ENCODE data around the gene SIPA1L3. TPM values are rescaled to one million over a fixed set of nuclear protein-coding genes. Genes with fewer than 3 reads are reported as not detected.

SIPA1L3 gene
- total and polyA plus RNA-seq, 4 donors, result 9.6 to 50.5 (median 27.6) TPM

DNA sequence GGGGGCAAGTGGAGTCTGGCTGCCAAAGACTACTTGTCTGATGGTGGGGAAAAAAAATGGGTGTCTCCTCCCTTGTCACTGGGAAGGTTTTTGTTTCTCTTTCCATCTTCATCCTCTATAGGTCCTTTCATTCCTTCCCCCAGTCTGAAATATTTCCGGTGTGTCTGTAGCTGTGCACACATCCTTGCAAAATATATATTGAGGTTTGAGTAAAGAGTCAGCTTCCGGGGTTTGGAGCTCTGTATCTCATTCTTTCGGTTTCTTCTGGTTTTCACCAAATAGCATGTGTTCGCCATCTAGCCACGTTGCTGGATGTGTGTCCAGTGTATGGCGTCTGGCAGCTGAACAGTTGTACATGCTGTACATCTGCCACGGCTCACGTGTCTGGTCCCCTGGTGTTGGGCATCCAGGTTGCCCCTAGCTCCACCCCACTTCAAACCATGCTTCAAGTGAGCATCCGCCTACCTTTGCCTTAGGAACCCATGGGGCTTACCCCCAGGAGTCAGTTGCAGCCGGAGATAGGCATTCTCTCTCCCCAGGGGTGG, 142.2 kb downstream of the SIPA1L3 start:
- Histone ChIP-seq H3K4me3 (no peak overlapping the region), H3K27ac (ENCODE audit: low read depth in 1 of 2, low read length in 1 of 2) (peak overlapping the region in 1 of 2 donors; percentile 28), H3K36me3 (ENCODE audit: control insufficient read depth in 4 of 4, insufficient read depth in 4 of 4, low read length in 4 of 4) (no peaks in the 10 kb centered on the region), H3K9me3 (ENCODE audit: control insufficient read depth in 4 of 4, insufficient read depth in 3 of 4, low read length in 3 of 4) (no peaks in the 10 kb centered on the region), H3K27me3 (ENCODE audit: control insufficient read depth in 3 of 3, insufficient read depth in 3 of 3, low read length in 2 of 3) (no peaks in the 10 kb centered on the region), H3K4me1 (ENCODE audit: control insufficient read depth in 5 of 5, insufficient read depth in 5 of 5, low read length in 5 of 5) (peaks cover 0 to 6% (median 0%) of the 10 kb centered on the region in 5 donors), H3K9ac (ENCODE audit: insufficient read depth in 1 of 2, low read length in 2 of 2) (no peak overlapping the region)
- TF ChIP-seq CTCF (IDR thresholded peaks at IDR 0.05; ENCODE audit: control extremely low read depth, extremely low read depth), result no peak
- DNase-seq (no peak), ATAC-seq (ENCODE audit: insufficient read depth, low FRiP score) (no peak)
- 40 to 62% methylated on average over 10 of the region's 10 CpGs for WGBS, 2 donors

GRCh38 chr19:38055010-38055409, 148.0 kb downstream of the SIPA1L3 start:
- H3K4me3 ChIP-seq, result no peak overlapping the region
- 63 to 64% methylated on average over 9 of the region's 9 CpGs for WGBS, 2 donors
- peaks cover 0 to 21% (median 6%) of the 10 kb centered on the region in 5 donors for H3K4me1 ChIP-seq (ENCODE audit: control insufficient read depth in 5 of 5, insufficient read depth in 5 of 5, low read length in 5 of 5)
- H3K27ac ChIP-seq (ENCODE audit: low read depth in 1 of 2, low read length in 1 of 2), result peak overlapping the region in 1 of 2 donors; percentile 54
- no peaks in the 10 kb centered on the region for H3K36me3 ChIP-seq (ENCODE audit: control insufficient read depth in 4 of 4, insufficient read depth in 4 of 4, low read length in 4 of 4)
- H3K9ac ChIP-seq (ENCODE audit: insufficient read depth in 1 of 2, low read length in 2 of 2), result no peak overlapping the region
- DNase-seq (no peak), ATAC-seq (ENCODE audit: insufficient read depth, low FRiP score) (no peak)
- no peak for TF ChIP-seq CTCF (IDR thresholded peaks at IDR 0.05; ENCODE audit: control extremely low read depth, extremely low read depth)
- no peaks in the 10 kb centered on the region for H3K9me3 ChIP-seq (ENCODE audit: control insufficient read depth in 4 of 4, insufficient read depth in 3 of 4, low read length in 3 of 4)
- no peaks in the 10 kb centered on the region for H3K27me3 ChIP-seq (ENCODE audit: control insufficient read depth in 3 of 3, insufficient read depth in 3 of 3, low read length in 2 of 3)

- DNase-seq, result peak in 1 of 3 donors; percentile 34
- no peaks in the 10 kb centered on the region for H3K36me3 ChIP-seq (ENCODE audit: control insufficient read depth in 4 of 4, insufficient read depth in 4 of 4, low read length in 4 of 4)
- peaks cover 0 to 21% (median 6%) of the 10 kb centered on the region in 5 donors for H3K4me1 ChIP-seq (ENCODE audit: control insufficient read depth in 5 of 5, insufficient read depth in 5 of 5, low read length in 5 of 5)
- H3K27me3 ChIP-seq (ENCODE audit: control insufficient read depth in 3 of 3, insufficient read depth in 3 of 3, low read length in 2 of 3), result no peaks in the 10 kb centered on the region
- peak overlapping the region in 1 of 2 donors; percentile 1 for H3K27ac ChIP-seq (ENCODE audit: low read depth in 1 of 2, low read length in 1 of 2)
- H3K9me3 ChIP-seq (ENCODE audit: control insufficient read depth in 4 of 4, insufficient read depth in 3 of 4, low read length in 3 of 4), result no peaks in the 10 kb centered on the region
- no peak for TF ChIP-seq CTCF (IDR thresholded peaks at IDR 0.05; ENCODE audit: control extremely low read depth, extremely low read depth)
- WGBS, 2 donors, result 68 to 79% methylated on average over 18 of the region's 18 CpGs
- no peak overlapping the region for H3K9ac ChIP-seq (ENCODE audit: insufficient read depth in 1 of 2, low read length in 2 of 2)
- no peak overlapping the region for H3K4me3 ChIP-seq
- no peak for ATAC-seq (ENCODE audit: insufficient read depth, low FRiP score)
Measured at GRCh38 chr19:38055655-38056521, 148.9 kb downstream of the SIPA1L3 start.

Measured in lung (tissue), 12 donors.